ENCODE data around the gene TFPI.
"Not testable (repeated sequence)": the region's sequence is repeated elsewhere in the genome, so short reads cannot be mapped to it uniquely, and the experiment has no call there.

TFPI gene

DNA sequence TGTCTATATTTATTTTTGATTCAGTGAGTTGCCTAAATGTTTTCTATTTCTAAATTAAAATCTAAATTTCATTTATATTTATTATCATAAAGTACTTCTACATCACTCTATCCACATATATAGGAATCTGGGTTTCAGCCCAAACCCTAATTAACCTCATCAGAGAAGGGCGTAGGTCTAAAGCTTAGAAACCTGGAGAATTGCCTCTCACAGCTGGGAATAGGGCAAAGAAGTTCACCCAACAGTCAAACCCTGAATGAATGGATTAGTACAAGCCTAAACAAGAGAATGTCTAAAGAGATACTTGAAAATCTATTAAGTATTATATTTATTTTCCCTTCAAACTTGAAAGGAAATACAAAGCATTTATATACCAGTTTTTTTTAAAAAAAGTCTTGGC lies 26.2 kb downstream of the TFPI start:
- no peaks in the 10 kb centered on the region for H3K27me3 ChIP-seq (ENCODE audit: insufficient read depth, low read length)
- H3K79me2 ChIP-seq (ENCODE audit: control insufficient read depth, insufficient read depth, low read length, unreplicated experiment), result peaks cover 53% of the 10 kb centered on the region
- peak overlapping the region; percentile 98 for H3K27ac ChIP-seq (ENCODE audit: low read depth, low read length)
- no peak overlapping the region for H2AFZ ChIP-seq (ENCODE audit: low read length, unreplicated experiment)
- H3K4me1 ChIP-seq (ENCODE audit: control insufficient read depth, insufficient read depth, low read length, unreplicated experiment), result peaks cover 67% of the 10 kb centered on the region
- H3K4me3 ChIP-seq (ENCODE audit: low read depth, low read length), result no peak overlapping the region
- H3K36me3 ChIP-seq (ENCODE audit: insufficient read depth, low read length), result peaks cover 20% of the 10 kb centered on the region

DNA sequence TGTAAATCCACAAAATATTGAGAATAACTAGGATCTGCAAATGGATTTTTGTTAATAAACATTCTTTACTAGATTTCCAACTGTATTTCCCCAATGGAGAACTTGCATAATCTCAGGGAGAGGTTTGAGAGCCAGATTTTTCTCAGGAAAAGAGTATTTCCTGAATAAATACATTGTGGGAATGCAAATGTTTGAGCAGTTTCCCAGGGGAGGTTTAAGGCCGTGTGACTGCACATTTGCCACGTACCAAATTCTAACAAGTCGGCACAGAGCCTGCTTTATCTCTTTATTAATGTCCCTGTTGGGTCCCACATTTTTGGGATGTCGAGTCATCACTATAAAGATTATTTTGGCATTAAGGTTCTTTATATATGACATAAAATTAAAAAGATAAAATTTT lies 27.0 kb downstream of the TFPI start:
- no peak overlapping the region for H2AFZ ChIP-seq (ENCODE audit: low read length, unreplicated experiment)
- H3K4me1 ChIP-seq (ENCODE audit: control insufficient read depth, insufficient read depth, low read length, unreplicated experiment), result peaks cover 65% of the 10 kb centered on the region

DNA sequence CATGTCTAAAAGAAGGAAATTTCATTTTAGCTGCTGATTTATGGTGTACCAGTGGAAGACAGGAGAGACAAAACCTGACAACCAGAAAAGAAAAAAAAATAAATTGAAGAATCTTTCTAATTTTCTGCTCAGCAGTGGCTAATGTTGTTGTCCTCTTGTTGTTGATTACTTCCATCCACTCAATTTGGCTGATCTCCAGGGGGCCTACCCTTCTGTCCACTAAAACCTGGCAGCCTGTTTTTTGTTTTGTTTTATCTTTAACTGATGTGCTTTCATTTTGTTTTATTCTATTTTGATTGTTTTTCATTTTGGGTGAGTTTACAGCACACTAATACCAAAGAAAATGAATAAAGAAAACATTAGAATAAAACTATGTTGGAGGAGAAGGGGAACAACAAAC lies 27.4 kb downstream of the TFPI start:
- H3K27ac ChIP-seq (ENCODE audit: low read depth, low read length), result peak overlapping the region; percentile 98
- no peaks in the 10 kb centered on the region for H3K27me3 ChIP-seq (ENCODE audit: insufficient read depth, low read length)
- peak overlapping the region; percentile 41 for H3K4me3 ChIP-seq (ENCODE audit: low read depth, low read length)
- H3K36me3 ChIP-seq (ENCODE audit: insufficient read depth, low read length), result peaks cover 24% of the 10 kb centered on the region
- H2AFZ ChIP-seq (ENCODE audit: low read length, unreplicated experiment), result no peak overlapping the region
- H3K4me1 ChIP-seq (ENCODE audit: control insufficient read depth, insufficient read depth, low read length, unreplicated experiment), result peaks cover 60% of the 10 kb centered on the region
- H3K79me2 ChIP-seq (ENCODE audit: control insufficient read depth, insufficient read depth, low read length, unreplicated experiment), result peaks cover 44% of the 10 kb centered on the region

More for the DNA sequence above, 27.0 kb downstream of the TFPI start:
- Histone ChIP-seq H3K79me2 (ENCODE audit: control insufficient read depth, insufficient read depth, low read length, unreplicated experiment) (peaks cover 45% of the 10 kb centered on the region), H3K36me3 (ENCODE audit: insufficient read depth, low read length) (peaks cover 20% of the 10 kb centered on the region), H3K27ac (ENCODE audit: low read depth, low read length) (peak overlapping the region; percentile 98), H3K4me3 (ENCODE audit: low read depth, low read length) (peak overlapping the region; percentile 41), H3K27me3 (ENCODE audit: insufficient read depth, low read length) (no peaks in the 10 kb centered on the region)

DNA sequence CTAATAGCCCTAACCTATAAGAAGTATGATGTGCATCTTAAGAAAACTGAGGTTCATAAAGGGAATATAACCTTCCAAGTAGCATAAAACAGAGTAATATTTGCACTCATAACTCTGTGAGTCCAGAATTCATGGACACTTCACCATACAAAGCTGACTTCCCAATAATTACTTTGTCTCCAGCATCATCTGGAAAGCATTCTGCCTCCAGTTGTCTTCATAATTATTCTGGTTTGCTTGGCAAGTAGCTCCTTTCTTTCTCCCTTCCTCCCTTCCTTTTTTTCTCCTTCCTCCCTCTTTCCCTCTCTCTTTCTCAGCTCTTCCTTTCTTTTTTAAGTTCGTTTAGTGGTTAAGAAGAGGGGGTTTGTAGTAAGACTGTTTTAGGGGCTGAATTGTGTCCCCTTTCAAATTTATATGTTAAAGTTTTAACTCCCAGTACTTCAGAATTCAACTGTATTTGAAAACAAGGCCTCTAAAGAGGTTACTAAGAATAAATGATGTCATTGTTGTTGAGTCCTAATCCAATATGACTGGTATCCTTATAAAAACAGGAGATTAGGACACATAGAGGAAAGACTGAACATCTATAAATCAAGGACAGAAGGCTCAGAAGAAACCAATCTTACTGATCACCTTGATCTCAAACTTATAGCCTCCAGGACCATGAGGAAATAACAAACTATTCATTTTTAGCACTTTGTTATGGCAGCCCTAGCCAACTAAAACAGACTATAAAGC lies 28.9 kb downstream of the TFPI start:
- no peak overlapping the region for H2AFZ ChIP-seq (ENCODE audit: low read length, unreplicated experiment)
- peak overlapping the region; percentile 98 for H3K27ac ChIP-seq (ENCODE audit: low read depth, low read length)

DNA sequence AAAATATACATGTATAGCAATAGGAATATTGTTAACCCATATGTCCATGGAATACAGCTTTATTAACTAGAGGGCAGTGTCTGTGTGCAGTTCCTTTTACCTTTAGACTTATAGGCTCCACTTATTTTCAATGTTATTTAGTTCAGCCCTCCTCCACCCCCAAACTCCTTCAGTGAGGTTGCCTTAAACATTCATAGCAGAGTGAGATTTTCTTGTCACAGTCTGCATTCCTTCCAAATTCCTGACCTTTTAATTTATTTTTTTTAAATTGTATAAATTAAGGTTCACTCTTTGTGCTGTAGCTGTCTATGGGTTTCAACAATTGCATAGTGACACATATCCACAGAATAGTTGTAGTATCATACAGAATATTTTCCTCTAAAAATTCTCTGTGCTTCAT lies 30.9 kb downstream of the TFPI start:
- Histone ChIP-seq H3K79me2 (ENCODE audit: control insufficient read depth, insufficient read depth, low read length, unreplicated experiment) (peaks cover 25% of the 10 kb centered on the region), H3K4me1 (ENCODE audit: control insufficient read depth, insufficient read depth, low read length, unreplicated experiment) (peaks cover 33% of the 10 kb centered on the region), H3K27me3 (ENCODE audit: insufficient read depth, low read length) (no peaks in the 10 kb centered on the region), H3K36me3 (ENCODE audit: insufficient read depth, low read length) (peaks cover 46% of the 10 kb centered on the region), H3K27ac (ENCODE audit: low read depth, low read length) (no peak overlapping the region), H2AFZ (ENCODE audit: low read length, unreplicated experiment) (no peak overlapping the region), H3K4me3 (ENCODE audit: low read depth, low read length) (no peak overlapping the region)

More for the DNA sequence above, 28.9 kb downstream of the TFPI start:
- Histone ChIP-seq H3K4me3 (ENCODE audit: low read depth, low read length) (no peak overlapping the region), H3K79me2 (ENCODE audit: control insufficient read depth, insufficient read depth, low read length, unreplicated experiment) (peaks cover 39% of the 10 kb centered on the region), H3K27me3 (ENCODE audit: insufficient read depth, low read length) (no peaks in the 10 kb centered on the region), H3K4me1 (ENCODE audit: control insufficient read depth, insufficient read depth, low read length, unreplicated experiment) (peaks cover 52% of the 10 kb centered on the region), H3K36me3 (ENCODE audit: insufficient read depth, low read length) (peaks cover 39% of the 10 kb centered on the region)

DNA sequence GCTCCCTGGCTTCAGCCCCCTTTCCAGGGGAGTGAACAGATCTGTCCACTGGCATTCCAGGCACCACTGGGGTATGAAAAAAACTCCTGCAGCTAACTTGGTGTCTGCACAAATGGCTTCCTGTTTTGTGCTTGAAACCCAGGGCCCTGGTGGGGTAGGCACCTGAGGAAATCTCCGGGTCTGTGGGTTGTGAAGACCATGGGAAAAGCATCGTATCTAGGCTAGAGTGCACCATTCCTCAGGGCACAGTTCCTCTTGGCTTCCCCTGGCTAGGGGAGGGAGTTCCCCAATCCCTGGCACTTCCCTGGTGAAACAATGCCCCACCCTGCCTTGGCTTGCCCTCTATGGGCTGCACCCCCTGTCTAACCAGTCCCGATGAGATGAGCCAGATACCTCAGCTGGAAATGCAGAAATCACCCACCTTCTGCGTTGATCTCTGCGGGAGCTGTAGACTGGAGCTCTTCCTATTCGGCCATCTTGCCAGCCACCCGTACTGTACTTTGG lies 34.1 kb downstream of the TFPI start:
- Histone ChIP-seq H2AFZ (ENCODE audit: low read length, unreplicated experiment) (no peak overlapping the region), H3K4me3 (ENCODE audit: low read depth, low read length) (no peak overlapping the region), H3K27ac (ENCODE audit: low read depth, low read length) (no peak overlapping the region), H3K27me3 (ENCODE audit: insufficient read depth, low read length) (no peaks in the 10 kb centered on the region), H3K4me1 (ENCODE audit: control insufficient read depth, insufficient read depth, low read length, unreplicated experiment) (peaks cover 3% of the 10 kb centered on the region), H3K79me2 (ENCODE audit: control insufficient read depth, insufficient read depth, low read length, unreplicated experiment) (peaks cover 11% of the 10 kb centered on the region), H3K36me3 (ENCODE audit: insufficient read depth, low read length) (peaks cover 53% of the 10 kb centered on the region)

DNA sequence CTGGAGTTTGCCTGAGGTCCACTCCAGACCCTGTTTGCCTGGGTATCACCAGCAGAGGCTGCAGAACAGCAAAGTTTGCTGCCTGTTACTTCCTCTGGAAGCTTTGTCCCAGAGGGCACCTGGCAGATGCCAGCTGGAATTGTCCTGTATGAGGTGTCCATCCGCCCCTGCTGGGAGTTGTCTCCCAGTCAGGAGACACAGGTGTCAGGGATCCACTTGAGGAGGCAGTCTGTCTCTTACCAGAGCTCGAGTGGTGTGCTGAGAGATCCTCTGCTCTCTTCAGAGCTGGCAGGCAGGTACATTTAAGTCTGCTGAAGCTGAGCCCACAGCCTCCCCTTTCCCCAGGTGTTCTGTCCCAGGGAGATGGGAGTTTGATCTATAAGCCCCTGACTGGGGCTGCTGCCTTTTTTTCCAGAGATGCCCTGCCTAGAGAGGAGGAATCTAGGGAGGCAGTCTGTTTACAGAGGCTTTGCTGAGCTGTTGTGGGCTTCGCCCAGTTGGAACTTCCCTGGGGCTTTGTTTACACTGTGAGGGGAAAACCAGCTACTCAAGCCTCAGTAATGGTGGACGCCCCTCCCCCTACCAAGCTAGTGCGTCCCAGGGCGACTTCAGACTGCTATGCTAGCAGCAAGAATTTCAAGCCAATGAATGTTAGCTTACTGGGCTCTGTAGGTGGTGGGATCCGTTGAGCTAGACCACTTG lies 34.7 kb downstream of the TFPI start:
- no peak overlapping the region for H3K4me3 ChIP-seq (ENCODE audit: low read depth, low read length)
- H3K79me2 ChIP-seq (ENCODE audit: control insufficient read depth, insufficient read depth, low read length, unreplicated experiment), result peaks cover 9% of the 10 kb centered on the region
- H3K27ac ChIP-seq (ENCODE audit: low read depth, low read length), result no peak overlapping the region
- no peak overlapping the region for H2AFZ ChIP-seq (ENCODE audit: low read length, unreplicated experiment)
- H3K36me3 ChIP-seq (ENCODE audit: insufficient read depth, low read length), result peaks cover 53% of the 10 kb centered on the region
- no peaks in the 10 kb centered on the region for H3K4me1 ChIP-seq (ENCODE audit: control insufficient read depth, insufficient read depth, low read length, unreplicated experiment)
- no peaks in the 10 kb centered on the region for H3K27me3 ChIP-seq (ENCODE audit: insufficient read depth, low read length)

DNA sequence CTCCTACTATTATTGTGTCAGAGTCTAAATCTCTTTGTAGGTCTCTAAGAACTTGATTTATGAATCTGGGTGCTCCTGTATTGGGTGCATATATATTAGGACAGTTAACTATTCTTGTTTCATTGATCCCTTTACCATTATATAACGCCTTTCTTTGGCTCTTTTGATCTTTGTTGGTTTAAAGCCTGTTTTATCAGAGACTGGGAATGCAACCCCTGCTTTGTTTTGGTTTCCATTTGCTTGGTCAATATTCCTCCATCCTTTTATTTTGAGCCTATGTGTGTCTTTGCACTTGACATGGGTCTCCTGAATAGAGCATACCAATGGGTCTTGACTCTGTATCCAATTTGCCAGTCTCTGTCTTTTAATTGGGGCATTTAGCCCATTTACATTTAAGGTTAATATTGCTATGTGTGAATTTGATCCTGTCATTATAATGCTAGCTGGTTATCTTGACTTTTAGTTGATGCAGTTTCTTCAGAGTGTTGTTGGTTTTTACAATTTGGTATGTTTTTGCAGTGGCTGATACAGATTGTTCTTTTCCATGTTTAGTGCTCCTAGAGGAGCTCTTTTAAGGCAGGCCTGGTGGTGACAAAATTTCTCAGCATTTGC lies 36.4 kb downstream of the TFPI start:
- H3K36me3 ChIP-seq (ENCODE audit: insufficient read depth, low read length), result peaks cover 49% of the 10 kb centered on the region
- not testable (repeated sequence) for H3K79me2 ChIP-seq (ENCODE audit: control insufficient read depth, insufficient read depth, low read length, unreplicated experiment); H2AFZ ChIP-seq (ENCODE audit: low read length, unreplicated experiment); H3K27me3 ChIP-seq (ENCODE audit: insufficient read depth, low read length); H3K4me1 ChIP-seq (ENCODE audit: control insufficient read depth, insufficient read depth, low read length, unreplicated experiment); H3K4me3 ChIP-seq (ENCODE audit: low read depth, low read length); H3K27ac ChIP-seq (ENCODE audit: low read depth, low read length)

DNA sequence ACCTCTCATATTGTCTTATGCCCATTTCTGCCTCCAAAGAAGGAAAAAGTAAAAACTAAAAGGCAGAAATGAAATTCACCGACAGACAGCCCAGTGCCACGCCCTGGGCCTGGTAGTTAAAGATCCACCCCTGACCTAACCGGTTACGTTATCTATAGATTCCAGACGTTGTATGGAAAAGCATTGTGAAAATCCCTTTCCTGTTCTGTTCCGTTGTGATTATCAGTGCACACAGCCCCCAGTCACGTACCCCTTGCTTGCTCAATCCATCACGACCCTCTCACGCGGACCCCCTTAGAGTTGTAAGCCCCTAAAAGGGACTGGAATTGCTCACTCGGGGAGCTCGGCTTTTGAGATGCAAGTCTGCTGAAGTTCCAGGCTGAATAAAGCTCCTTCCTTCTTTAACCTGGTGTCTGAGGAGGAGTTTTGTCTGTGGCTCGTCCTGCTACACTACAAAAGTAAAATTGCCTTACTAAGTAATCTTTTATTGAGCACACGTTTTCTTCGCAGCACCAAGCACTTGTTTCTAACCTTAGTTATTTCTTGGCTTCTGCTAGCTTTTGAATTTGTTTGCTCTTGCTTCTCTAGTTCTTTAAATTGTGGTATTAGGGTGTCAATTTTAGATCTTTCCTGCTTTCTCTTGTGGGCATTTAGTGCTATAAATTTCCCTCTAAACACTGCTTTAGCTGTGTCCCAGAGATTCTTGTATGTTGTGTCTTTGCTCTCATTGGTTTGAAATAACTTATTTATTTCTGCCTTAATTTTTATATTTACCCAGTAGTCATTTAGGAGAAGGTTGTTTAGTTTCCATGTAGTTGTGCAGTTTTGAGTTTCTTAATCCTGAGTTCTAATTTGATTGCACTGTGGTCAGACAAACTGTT lies 37.4 kb downstream of the TFPI start:
- peaks cover 44% of the 10 kb centered on the region for H3K36me3 ChIP-seq (ENCODE audit: insufficient read depth, low read length)
- H2AFZ ChIP-seq (ENCODE audit: low read length, unreplicated experiment); H3K4me3 ChIP-seq (ENCODE audit: low read depth, low read length); H3K79me2 ChIP-seq (ENCODE audit: control insufficient read depth, insufficient read depth, low read length, unreplicated experiment); H3K27me3 ChIP-seq (ENCODE audit: insufficient read depth, low read length); H3K4me1 ChIP-seq (ENCODE audit: control insufficient read depth, insufficient read depth, low read length, unreplicated experiment); H3K27ac ChIP-seq (ENCODE audit: low read depth, low read length): not testable (repeated sequence)

DNA sequence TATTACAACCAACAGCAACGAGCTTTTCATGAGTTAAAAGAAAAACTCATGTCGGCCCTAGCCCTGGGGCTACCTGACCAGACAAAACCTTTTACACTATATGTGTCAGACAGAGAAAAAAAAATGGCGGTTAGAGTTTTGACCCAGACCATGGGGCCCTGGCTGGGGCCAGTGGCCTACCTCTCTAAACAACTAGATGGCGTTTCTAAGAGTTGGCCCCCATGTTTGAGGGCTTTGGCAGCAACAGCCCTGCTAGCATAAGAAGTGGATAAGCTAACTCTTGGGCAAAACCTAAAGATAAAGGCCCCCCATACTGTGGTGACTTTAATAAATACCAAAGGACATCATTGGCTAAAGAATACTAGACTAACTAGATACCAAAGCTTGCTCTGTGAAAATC lies 39.3 kb downstream of the TFPI start:
- Histone ChIP-seq H3K4me1 (ENCODE audit: control insufficient read depth, insufficient read depth, low read length, unreplicated experiment) (no peaks in the 10 kb centered on the region), H3K79me2 (ENCODE audit: control insufficient read depth, insufficient read depth, low read length, unreplicated experiment) (peaks cover 7% of the 10 kb centered on the region), H3K27me3 (ENCODE audit: insufficient read depth, low read length) (no peaks in the 10 kb centered on the region), H3K27ac (ENCODE audit: low read depth, low read length) (no peak overlapping the region), H3K4me3 (ENCODE audit: low read depth, low read length) (no peak overlapping the region), H2AFZ (ENCODE audit: low read length, unreplicated experiment) (no peak overlapping the region), H3K36me3 (ENCODE audit: insufficient read depth, low read length) (peaks cover 31% of the 10 kb centered on the region)

All from ACC112 (cell line).